Kidney capillary endothelial cell (primary cell): Measurements from ENCODE around the gene TMEM117.

Experiments
- DNase-seq: peaks from one replicate; pipeline ENCODE4 v3.0.0-alpha.2; 2018; ENCODE audit warnings: low spot score

TMEM117 gene

DNA sequence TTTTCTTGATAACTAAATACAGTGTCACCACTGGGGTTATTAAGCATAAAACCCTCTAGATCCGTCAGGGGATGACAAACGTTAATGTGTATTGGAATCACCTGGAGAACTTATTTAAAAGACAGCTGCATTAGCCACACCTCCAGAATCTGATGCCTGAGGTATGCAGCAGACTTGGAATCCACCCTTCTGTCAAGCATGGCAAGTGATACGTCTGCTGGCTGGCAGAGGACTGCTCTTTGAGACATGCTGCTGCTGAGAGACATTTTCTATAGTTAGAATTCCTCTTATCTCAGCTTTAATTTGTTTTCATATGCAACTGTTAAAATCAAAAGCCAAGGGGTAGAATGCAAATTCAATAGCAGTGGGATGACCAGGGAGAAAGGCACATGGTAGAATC lies 544.0 kb downstream of the TMEM117 start:
- no peak for DNase-seq

DNA sequence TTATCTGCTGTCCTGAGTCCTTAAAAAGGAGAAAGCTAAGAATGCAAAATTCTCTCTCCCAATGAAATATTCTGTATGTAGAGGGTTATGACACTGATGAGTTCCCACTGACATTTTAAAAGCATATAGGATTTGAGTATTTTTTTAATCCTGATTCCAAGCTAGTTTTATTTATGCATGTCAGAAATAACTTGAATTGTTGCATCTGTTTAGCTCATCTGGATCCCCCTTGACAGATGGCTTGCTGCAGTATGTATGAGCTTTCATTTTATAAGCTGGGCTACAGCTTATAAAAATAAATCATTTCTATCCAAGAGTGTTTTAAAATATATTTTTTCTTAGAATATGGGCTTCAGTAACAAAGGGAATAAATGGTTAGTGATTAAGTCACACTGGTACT lies 545.0 kb downstream of the TMEM117 start:
- no peak for DNase-seq

- DNase-seq: no peak
Observed at GRCh38 chr12:44381341-44381740, 545.5 kb downstream of the TMEM117 start.

- DNase-seq: no peak
Observed at GRCh38 chr12:44384136-44384535, 548.3 kb downstream of the TMEM117 start.

GRCh38 chr12:44385964-44386363 lies 550.1 kb downstream of the TMEM117 start:
- DNase-seq: no peak

GRCh38 chr12:44387581-44387980 lies 551.7 kb downstream of the TMEM117 start:
- DNase-seq: no peak

DNA sequence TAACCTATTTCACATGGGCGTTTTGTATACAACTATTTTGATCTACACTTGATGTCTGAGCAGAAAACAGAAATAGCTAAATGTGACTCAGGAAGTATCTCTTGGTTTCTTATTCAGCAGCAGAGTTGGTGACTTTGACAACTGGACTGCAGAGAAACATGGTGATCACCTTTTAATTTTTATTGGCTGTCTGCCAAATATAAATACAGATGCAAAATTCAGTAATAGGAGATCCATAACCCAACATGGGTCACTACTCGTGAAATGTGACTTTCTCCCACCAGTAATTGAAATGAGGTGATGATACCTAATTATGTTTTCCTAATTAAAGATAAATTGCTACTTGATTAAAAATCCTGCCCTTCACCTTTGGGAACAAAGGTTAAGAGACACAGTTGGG lies 553.2 kb downstream of the TMEM117 start:
- no peak for DNase-seq

- no peak for DNase-seq
Observed at GRCh38 chr12:44389896-44390295, 554.0 kb downstream of the TMEM117 start.

DNA sequence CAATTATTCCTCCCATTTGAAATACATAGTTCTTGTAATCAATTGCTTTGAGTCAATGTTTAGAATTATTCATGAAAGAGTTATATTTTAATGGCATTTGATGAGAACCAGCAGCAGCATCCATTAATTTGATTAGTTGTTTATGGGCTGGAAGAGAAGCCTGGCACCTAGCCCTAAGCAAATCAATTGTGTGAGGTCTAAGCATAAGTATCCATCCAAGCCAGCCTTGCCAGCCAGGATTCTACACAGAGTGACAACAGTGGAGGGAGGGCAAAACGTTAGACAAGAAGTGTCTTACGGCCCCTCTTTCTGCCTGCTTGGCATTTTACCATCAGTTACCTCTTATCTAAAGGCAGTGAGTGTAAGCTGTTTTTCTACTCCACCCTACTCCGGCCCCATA lies 561.8 kb downstream of the TMEM117 start:
- no peak for DNase-seq

DNA sequence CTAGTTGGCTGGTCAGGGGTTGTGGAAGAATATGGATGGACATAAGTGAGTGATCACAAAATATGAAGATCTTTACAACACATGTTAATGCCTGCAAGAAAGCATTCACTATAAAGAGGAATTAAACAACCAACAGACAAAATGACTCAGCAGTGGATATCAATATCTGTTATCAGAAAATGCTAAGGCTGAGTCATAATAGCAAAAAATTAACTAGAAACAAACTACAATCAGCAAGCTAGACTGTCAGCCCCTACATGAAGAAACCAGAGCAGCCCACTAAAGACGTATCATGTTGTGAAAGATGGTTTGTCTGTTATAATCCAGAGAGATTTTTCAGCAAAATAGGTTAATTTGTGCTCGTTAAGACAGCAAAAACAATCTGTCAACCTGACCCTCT lies 567.3 kb downstream of the TMEM117 start:
- no peak for DNase-seq

GRCh38 chr12:44405297-44405696 lies 569.4 kb downstream of the TMEM117 start:
- no peak for DNase-seq

DNA sequence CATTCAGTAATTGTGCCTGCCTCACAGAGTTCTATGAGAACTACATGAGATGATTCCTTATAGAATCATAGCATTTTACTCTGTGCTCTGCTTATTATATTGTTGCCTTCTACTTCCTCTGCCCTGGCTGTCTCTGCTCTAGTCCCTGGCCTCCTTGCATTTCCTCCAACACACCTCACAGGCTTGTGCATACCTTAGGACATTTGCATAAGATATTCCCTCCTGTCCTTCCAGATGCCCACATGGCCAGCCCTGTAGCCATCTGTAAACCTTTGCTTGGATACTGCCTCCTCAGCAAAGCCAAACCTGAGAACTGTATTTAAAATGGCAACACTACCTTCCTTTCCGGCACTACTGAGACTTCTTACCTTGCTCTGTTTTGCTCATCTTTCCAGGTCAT lies 586.7 kb downstream of the TMEM117 start:
- no peak for DNase-seq

DNA sequence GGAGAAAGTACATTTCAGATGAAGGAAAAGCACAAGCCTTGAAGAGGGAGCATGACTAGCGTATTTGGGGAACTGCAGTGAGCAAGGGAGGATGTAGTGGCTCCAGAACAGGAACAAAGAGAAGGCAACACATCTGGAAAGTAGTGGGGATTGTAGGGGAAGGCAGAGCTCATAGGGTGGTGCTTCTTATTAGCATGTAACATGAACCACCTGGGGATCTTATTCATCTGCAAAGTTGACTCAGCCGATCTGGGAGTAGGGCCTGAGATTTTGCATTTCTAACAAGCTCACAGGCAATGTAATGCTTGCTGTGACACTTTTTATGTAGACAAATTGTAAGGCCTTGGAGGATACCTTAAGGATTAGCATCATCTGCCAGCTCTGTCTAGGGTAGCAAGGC lies 592.9 kb downstream of the TMEM117 start:
- DNase-seq: no peak

DNA sequence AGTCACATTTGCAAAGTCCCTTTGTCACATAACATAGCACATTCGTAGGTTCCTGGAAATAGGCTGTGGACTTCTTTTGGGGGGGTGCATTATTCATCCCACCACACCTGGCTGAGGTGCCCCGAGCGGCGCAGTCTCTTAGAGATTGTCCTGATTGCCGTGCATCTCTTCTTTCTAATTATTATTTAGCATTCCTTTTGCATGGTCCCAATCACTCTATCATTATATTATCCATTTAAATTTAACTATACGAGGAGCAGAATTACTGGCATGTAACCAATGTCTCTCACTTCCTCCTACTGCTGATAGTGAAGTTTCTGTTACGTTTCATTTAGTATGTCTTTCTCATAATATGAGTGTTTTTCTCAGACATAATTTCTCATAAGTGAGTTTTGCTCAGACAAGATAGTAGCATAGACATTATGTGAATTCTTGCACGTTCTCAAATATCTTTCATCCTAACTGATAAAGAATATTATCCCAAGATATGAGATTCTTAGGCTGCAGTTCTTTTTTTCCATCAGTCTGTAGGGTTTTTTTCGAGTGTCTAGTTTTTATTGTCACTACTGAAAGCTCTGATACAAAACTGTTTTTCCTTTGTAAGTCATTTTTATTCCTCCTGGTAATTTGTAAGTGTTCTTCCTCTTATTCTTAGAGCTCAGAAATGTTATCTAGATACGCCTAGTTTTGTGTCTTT lies 595.9 kb downstream of the TMEM117 start:
- DNase-seq: no peak

DNA sequence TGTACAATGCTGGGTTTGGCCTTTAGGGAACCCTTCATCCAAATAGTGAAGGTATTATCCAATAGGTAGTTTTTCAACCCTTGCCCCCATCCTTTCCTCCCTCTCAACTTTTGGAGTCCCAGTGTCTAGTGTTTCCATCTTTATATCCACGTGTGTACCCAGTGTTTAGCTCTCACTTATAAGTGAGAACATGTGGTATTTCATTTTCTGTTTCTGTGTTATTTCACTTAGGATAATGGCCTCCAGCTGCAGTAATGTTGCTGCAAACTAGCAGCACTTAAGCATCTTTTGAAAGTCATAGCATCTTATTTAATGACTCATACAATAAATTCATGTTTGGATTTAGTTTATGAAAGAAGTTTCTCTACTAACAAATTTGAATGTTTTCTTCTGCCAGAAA lies 597.8 kb downstream of the TMEM117 start:
- no peak for DNase-seq

GRCh38 chr12:44436756-44437155 lies 600.9 kb downstream of the TMEM117 start:
- DNase-seq: no peak
